HG02642 (cell line): Measurements from ENCODE around the gene DNM3.

Source experiments
- ATAC-seq: cut with Tn5 transposase; IDR thresholded peaks from one replicate; pipeline ENCODE4 v1.9.1; 2021; ENCODE audit warnings: mild to moderate bottlenecking; ENCODE audit not compliant: unreplicated experiment, poor library complexity

The DNM3 gene

GRCh38 chr1:172083191-172083590 is 241.9 kb downstream of the DNM3 start:
- ATAC-seq = no peak

DNA sequence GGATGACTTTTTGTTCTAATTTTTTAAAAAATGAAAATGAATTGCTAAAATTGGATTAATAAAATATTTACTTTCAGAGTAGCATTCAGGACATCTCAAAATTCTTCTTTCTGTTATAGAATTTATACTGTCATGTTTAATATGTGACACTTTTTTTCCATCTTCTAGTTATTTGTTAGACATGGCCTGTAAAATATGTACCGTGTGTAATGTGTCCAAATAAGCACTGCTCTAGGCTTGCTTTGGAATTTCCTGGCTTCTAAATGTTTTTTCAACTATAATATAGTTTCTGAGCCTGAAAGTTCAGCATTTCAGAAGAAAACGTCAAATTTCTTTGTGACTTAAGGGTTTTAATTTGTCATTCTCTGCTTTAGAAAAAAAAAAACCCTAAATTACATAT is 243.6 kb downstream of the DNM3 start:
- no peak for ATAC-seq

GRCh38 chr1:172085317-172085716 is 244.0 kb downstream of the DNM3 start:
- ATAC-seq = no peak

- no peak for ATAC-seq
Measured at GRCh38 chr1:172086137-172086536, 244.8 kb downstream of the DNM3 start.

GRCh38 chr1:172088256-172088655 is 247.0 kb downstream of the DNM3 start:
- no peak for ATAC-seq

GRCh38 chr1:172089768-172090510 is 248.6 kb downstream of the DNM3 start:
- no peak for ATAC-seq

- ATAC-seq = no peak
Measured at GRCh38 chr1:172090511-172090817, 249.2 kb downstream of the DNM3 start.

DNA sequence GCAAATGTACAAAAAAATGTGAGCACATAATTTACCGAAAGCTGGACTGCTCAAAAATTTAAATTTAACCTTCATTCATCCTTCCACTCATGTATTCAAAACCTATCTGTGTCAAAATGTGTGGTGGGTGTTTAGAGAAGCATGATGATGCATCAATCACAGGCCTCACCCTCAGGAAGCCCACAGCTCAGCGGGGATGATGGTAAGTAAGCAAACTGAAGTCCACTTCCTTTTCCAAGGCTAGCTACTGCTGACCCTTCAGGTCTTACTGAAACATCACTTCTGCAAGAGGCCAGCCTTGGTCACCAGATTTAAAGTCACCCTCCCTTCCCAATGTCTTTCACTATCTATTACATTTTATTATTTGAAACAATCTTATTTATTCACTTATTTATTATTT is 254.5 kb downstream of the DNM3 start:
- ATAC-seq = no peak

DNA sequence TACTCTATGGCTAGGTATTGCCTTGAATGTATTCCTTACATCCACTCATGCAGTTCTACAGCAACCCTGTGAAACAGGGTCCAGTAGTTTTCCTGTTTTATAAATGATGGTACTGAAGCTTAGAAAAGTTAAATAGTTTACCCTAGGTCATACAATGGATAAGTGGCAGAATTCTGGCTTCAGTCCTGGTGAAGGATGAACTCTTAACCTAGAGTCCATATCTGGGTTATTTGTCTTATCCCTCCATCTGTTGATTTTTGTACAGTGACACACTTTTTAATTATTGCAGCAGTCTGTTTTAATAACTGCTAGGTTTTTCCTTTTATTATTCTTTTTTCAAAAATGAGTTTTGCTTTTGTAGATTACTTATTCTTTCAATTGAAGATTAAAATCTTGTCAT is 263.9 kb downstream of the DNM3 start:
- no peak for ATAC-seq

- no peak for ATAC-seq
Measured at GRCh38 chr1:172107316-172107975, 266.1 kb downstream of the DNM3 start.

- no peak for ATAC-seq
Measured at GRCh38 chr1:172108161-172108893, 267.0 kb downstream of the DNM3 start.

- no peak for ATAC-seq
Measured at GRCh38 chr1:172109359-172109758, 268.1 kb downstream of the DNM3 start.

GRCh38 chr1:172112576-172112975 is 271.3 kb downstream of the DNM3 start:
- ATAC-seq = no peak

- no peak for ATAC-seq
Measured at GRCh38 chr1:172117800-172118199, 276.5 kb downstream of the DNM3 start.

DNA sequence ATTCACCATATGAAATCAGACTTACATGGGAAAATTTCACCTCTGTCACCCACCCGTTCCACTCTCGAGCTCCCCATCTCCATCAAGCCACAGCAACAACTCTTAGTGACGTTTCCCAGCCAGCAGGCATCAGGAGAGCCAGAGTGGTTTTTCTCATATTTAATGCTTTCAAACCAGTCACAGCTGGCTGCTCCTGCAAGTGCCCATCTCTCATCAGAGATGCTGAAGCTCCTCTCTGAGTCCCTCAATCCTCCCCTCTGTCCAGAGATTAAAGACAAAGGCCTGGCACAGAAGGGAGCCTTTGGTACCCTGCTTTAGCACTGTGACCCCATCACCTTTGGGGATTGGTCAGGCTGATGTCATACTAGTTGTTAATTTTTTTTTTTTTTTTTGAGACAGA is 277.3 kb downstream of the DNM3 start:
- ATAC-seq = no peak

- ATAC-seq = no peak
Measured at GRCh38 chr1:172119184-172119583, 277.9 kb downstream of the DNM3 start.

DNA sequence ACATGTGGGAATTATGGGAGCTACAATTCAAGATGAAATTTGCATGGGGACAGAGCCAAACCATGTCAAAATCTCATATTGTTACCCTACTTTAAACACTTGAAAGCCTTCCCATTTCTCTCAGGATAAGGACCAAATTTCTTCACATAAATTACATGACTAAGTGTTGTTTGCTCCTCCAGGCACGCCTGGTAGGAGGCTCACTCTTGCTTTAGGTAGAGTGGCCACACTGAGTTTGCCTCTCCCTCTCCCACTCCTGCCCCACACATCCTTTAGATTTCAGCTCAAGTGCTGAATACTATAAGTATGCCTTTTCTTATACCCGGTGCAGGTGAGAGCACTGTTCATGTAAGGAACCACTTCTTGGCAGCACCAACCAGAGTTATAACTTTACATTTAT is 279.1 kb downstream of the DNM3 start:
- ATAC-seq = no peak

- ATAC-seq = no peak
Measured at GRCh38 chr1:172121081-172121717, 279.9 kb downstream of the DNM3 start.

DNA sequence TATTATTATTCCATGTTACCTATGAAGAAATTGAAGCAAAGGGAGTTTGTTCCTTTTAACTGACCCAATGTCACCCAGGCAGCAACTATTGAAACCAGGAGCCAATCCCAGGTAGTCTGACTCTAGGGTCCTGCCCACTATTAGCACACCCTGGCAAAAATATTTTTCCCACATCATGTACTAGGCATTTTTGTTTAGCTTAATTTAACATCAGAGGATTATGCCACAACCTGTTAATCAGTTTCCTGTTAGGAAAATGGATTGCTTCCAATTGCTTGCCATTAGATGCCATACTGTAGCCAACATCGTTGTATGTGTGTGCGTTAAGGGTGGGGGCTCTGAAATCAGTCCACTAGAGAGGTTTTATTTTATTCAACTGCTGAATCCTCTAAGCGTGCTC is 281.1 kb downstream of the DNM3 start:
- no peak for ATAC-seq

- ATAC-seq = no peak
Measured at GRCh38 chr1:172125250-172125649, 284.0 kb downstream of the DNM3 start.

GRCh38 chr1:172125812-172126430 is 284.6 kb downstream of the DNM3 start:
- no peak for ATAC-seq
